PC-3 (cell line): Measurements from ENCODE around the gene RALA. TPM values are rescaled to one million over a fixed set of nuclear protein-coding genes. Genes with fewer than 3 reads are reported as not detected.
A peak's percentile ranks its signal among the peaks of the same experiment; 100 is the strongest.

ENCODE experiments used
- ATAC-seq: fragments of 200-7000 bp; cut with Tn5 transposase; 2 replicates; pipeline ENCODE4 v1.9.1; 2020; ENCODE audit warnings: mild to moderate bottlenecking, moderate library complexity
- BruUV-seq: library from RNA; stranded (reverse); fragments of 400-500 nt; replicated peaks from 2 replicates; lab custom pipeline; 2021; lab: Mats Ljungman, UMichigan
- CTCF ChIA-PET: fragments of 300-600 bp; sonication (Branson Sonifier 250); formaldehyde crosslinking; loops from one replicate; lab custom pipeline; 2022; ENCODE audit warnings: antibody characterized with exemption; lab: Charles Lee
- POLR2A ChIA-PET: fragments of 300-600 bp; sonication (Branson Sonifier 250); formaldehyde crosslinking; loops from one replicate; lab custom pipeline; 2022; ENCODE audit warnings: antibody characterized with exemption; ENCODE audit not compliant: unreplicated experiment; lab: Charles Lee
- DNase-seq: peaks from one replicate; pipeline ENCODE4 v3.0.0-alpha.2; 2015
- H2AFZ ChIP-seq: fragments of 300-600 bp; sonication (generic); 2 replicates; pipeline ENCODE4 v1.6.0; 2016; ENCODE audit warnings: antibody characterized with exemption, low read length
- H3F3A ChIP-seq: fragments of 300-600 bp; sonication (generic); one replicate; pipeline ENCODE4 v1.6.0; 2017; ENCODE audit warnings: antibody characterized with exemption, low read length, control low read depth, mild to moderate bottlenecking; ENCODE audit not compliant: unreplicated experiment
- H3K27ac ChIP-seq: fragments of 300-600 bp; sonication (generic); 2 replicates; pipeline ENCODE4 v1.5.1; 2016; ENCODE audit warnings: mild to moderate bottlenecking, low read length
- H3K27me3 ChIP-seq: fragments of 300-600 bp; sonication (generic); 2 replicates; pipeline ENCODE4 v1.6.1; 2016; ENCODE audit warnings: low read length, mixed read lengths
- H3K36me3 ChIP-seq: fragments of 300-600 bp; sonication (generic); 2 replicates; pipeline ENCODE4 v1.6.1; 2016; ENCODE audit warnings: low read depth, mixed run types, low read length, mixed read lengths
- H3K4me1 ChIP-seq: fragments of 300-600 bp; sonication (generic); 2 replicates; pipeline ENCODE4 v1.5.1; 2016; ENCODE audit warnings: low read length; ENCODE audit not compliant: insufficient read depth
- H3K4me2 ChIP-seq: fragments of 300-600 bp; sonication (generic); 2 replicates; pipeline ENCODE4 v1.6.0; 2016; ENCODE audit warnings: low read length
- H3K4me3 ChIP-seq: fragments of 300-600 bp; sonication (generic); 2 replicates; pipeline ENCODE4 v1.5.1; 2016; ENCODE audit warnings: mild to moderate bottlenecking, low read length, mixed read lengths
- H3K79me2 ChIP-seq: fragments of 300-600 bp; sonication (generic); 2 replicates; pipeline ENCODE4 v1.6.1; 2017; ENCODE audit warnings: low read length, mixed read lengths
- H3K9ac ChIP-seq: fragments of 300-600 bp; sonication (generic); 2 replicates; pipeline ENCODE4 v1.6.0; 2016; ENCODE audit warnings: mild to moderate bottlenecking, low read length
- H3K9me2 ChIP-seq: fragments of 300-600 bp; sonication (generic); replicated peaks from 2 replicates; pipeline ENCODE4 v1.6.1; 2016; ENCODE audit warnings: mixed run types, low read length, mixed read lengths
- H3K9me3 ChIP-seq: fragments of 300-600 bp; sonication (generic); 2 replicates; pipeline ENCODE4 v1.6.1; 2016; ENCODE audit warnings: low read length, mixed read lengths
- H4K20me1 ChIP-seq: fragments of 300-600 bp; sonication (generic); 2 replicates; pipeline ENCODE4 v1.6.1; 2016; ENCODE audit warnings: low read length, mixed read lengths
- EZH2 ChIP-seq: fragments of 300-600 bp; sonication (generic); IDR thresholded peaks from one replicate; pipeline ENCODE4 v1.6.1; 2017; ENCODE audit warnings: antibody characterized with exemption, mild to moderate bottlenecking, low read length; ENCODE audit not compliant: unreplicated experiment
- EZH2phosphoT487 ChIP-seq: fragments of 300-600 bp; sonication (generic); IDR thresholded peaks from 2 replicates; pipeline ENCODE4 v1.6.1; 2018; ENCODE audit warnings: mild to moderate bottlenecking, antibody characterized with exemption, low read length, borderline replicate concordance
- intact Hi-C: fragments of 100-400 bp; cut with micrococcal nuclease; formaldehyde crosslinking; loops from 2 replicates; pipeline ENCODE4 v1.9.0; 2023
- total RNA-seq: library from RNA; depleted of rRNA; stranded (reverse); fragments of >200 nt; gene quantifications from 2 replicates; pipeline ENCODE4 v1.2.3, GENCODE V29; 2014
- TF ChIP-seq, protein P1 (sequence below): fragments of 300-600 bp; sonication (generic); conservative IDR thresholded peaks from 2 replicates; pipeline ENCODE4 v1.5.1; 2017; ENCODE audit warnings: antibody characterized with exemption, low read depth, mild to moderate bottlenecking, low read length

Gene RALA
- total RNA-seq, 1 experiment from 2014 or later: 12.9 TPM

DNA sequence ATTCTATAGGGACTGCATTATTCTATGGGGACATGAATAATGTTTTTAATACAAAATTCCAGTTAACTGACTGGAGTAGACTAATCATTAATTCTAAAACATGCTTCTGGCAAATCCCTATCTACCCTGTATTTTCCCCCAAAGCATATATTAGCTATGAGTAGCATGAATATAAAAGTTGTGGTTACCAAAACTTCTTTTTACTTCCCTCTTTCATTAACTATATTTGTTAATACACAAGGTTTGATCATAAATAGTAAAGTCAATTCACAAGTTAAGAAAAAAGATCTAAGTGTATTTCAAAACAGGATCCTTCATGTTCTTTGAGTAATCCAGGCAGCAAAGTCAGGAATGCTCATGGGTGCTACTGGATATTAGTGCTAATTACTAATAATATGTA, 2.9 kb upstream of the RALA start:
- Histone ChIP-seq H3K9me2 (no peaks in the 10 kb centered on the region), H3K27me3 (no peaks in the 10 kb centered on the region), H3K4me3 (no peak overlapping the region), H3K9ac (no peak overlapping the region), H3K79me2 (peaks cover 32% of the 10 kb centered on the region), H3K9me3 (no peaks in the 10 kb centered on the region), H3K4me2 (peak overlapping the region; percentile 44), H4K20me1 (peaks cover 10% of the 10 kb centered on the region), H3K36me3 (no peaks in the 10 kb centered on the region), H2AFZ (no peak overlapping the region), H3F3A (peaks cover 4% of the 10 kb centered on the region), H3K27ac (peak overlapping the region; percentile 61), H3K4me1 (peaks cover 44% of the 10 kb centered on the region)
- BruUV-seq: no TSS peak
- CTCF ChIA-PET: interaction anchor here (0.6 to 1.4 kb wide), 3 partner anchors 11 to 40 kb away, joined by 3 to 9 read pairs (median 3); no protein-coding TSS in a partner anchor
- POLR2A ChIA-PET: no interaction called here
- intact Hi-C loops: loop anchor here (5.0 kb wide), 1 partner anchor 327 kb away; no protein-coding TSS in a partner anchor
- DNase-seq (peak; percentile 20), ATAC-seq (no peak)
- TF ChIP-seq EZH2 (no peak), EZH2phosphoT487 (no peak)
- TF ChIP-seq, protein P1, sequence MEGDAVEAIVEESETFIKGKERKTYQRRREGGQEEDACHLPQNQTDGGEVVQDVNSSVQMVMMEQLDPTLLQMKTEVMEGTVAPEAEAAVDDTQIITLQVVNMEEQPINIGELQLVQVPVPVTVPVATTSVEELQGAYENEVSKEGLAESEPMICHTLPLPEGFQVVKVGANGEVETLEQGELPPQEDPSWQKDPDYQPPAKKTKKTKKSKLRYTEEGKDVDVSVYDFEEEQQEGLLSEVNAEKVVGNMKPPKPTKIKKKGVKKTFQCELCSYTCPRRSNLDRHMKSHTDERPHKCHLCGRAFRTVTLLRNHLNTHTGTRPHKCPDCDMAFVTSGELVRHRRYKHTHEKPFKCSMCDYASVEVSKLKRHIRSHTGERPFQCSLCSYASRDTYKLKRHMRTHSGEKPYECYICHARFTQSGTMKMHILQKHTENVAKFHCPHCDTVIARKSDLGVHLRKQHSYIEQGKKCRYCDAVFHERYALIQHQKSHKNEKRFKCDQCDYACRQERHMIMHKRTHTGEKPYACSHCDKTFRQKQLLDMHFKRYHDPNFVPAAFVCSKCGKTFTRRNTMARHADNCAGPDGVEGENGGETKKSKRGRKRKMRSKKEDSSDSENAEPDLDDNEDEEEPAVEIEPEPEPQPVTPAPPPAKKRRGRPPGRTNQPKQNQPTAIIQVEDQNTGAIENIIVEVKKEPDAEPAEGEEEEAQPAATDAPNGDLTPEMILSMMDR: no peak

GRCh38 chr7:39621261-39621660, 2.1 kb upstream of the RALA start:
- intact Hi-C loops: loop anchor here (5.0 kb wide), 1 partner anchor 326 kb away; no protein-coding TSS in a partner anchor
- no peak for TF ChIP-seq EZH2
- no peak for TF ChIP-seq EZH2phosphoT487
- TF ChIP-seq, protein P1: no peak

More at GRCh38 chr7:39621261-39621660, 2.1 kb upstream of the RALA start:
- Histone ChIP-seq H3K27ac (peak overlapping the region; percentile 61), H3K79me2 (peaks cover 40% of the 10 kb centered on the region), H3F3A (peaks cover 4% of the 10 kb centered on the region), H2AFZ (no peak overlapping the region), H3K9ac (no peak overlapping the region), H3K9me3 (no peaks in the 10 kb centered on the region), H3K9me2 (no peaks in the 10 kb centered on the region), H3K27me3 (no peaks in the 10 kb centered on the region), H4K20me1 (peaks cover 18% of the 10 kb centered on the region), H3K36me3 (no peaks in the 10 kb centered on the region), H3K4me3 (no peak overlapping the region), H3K4me2 (peak overlapping the region; percentile 44), H3K4me1 (peaks cover 45% of the 10 kb centered on the region)
- DNase-seq (peak; percentile 83), ATAC-seq (peak; percentile 7)
- ChIA-PET POLR2A (interaction anchor here (0.6 kb wide), 1 partner anchor 37 kb away, joined by 3 read pairs; no protein-coding TSS in a partner anchor), CTCF (interaction anchor here (0.6 to 1.4 kb wide), 3 partner anchors 12 to 41 kb away, joined by 3 to 9 read pairs (median 3); no protein-coding TSS in a partner anchor)
- no TSS peak for BruUV-seq
